Ascending aorta (tissue), 2 donors: ENCODE results near the gene FASTK. TPM values are rescaled to one million over a fixed set of nuclear protein-coding genes. Genes with fewer than 3 reads are reported as not detected.

Experiments
- DNase-seq, 2 donors: peaks; one replicate each; pipeline ENCODE4 v3.0.0-alpha.2; 2019; ENCODE audit warnings: low spot score in 2 of 2
- H3K27ac ChIP-seq, 2 donors: fragments of 200-600 bp; sonication (generic); one replicate each; pipeline ENCODE4 v1.5.1; 2016 to 2017; ENCODE audit warnings: mild to moderate bottlenecking in 1 of 2
- H3K27me3 ChIP-seq: fragments of 200-600 bp; sonication (generic); one replicate; pipeline ENCODE4 v1.5.1; 2017
- H3K36me3 ChIP-seq, 2 donors: fragments of 200-600 bp; sonication (generic); one replicate each; pipeline ENCODE4 v1.5.1; 2016
- H3K4me1 ChIP-seq, 2 donors: fragments of 200-600 bp; sonication (generic); one replicate each; pipeline ENCODE4 v1.5.1; 2016 to 2017; ENCODE audit warnings: mild to moderate bottlenecking in 1 of 2
- H3K4me3 ChIP-seq, 2 donors: fragments of 200-600 bp; sonication (generic); one replicate each; pipeline ENCODE4 v1.5.1; 2016 to 2017; ENCODE audit warnings: mild to moderate bottlenecking in 1 of 2
- H3K9me3 ChIP-seq, 2 donors: fragments of 200-600 bp; sonication (generic); one replicate each; pipeline ENCODE4 v1.5.1; 2016
- intact Hi-C: fragments of 100-400 bp; cut with DNase I; formaldehyde crosslinking; loops from one replicate; pipeline ENCODE4 v1.15.1; 2023
- total RNA-seq: library from RNA; depleted of rRNA; stranded (reverse); fragments of >200 nt; gene quantifications from one replicate; pipeline ENCODE4 v1.1.0, GENCODE V29; 2016
- TF ChIP-seq, protein P1 (sequence below), 3 experiments: fragments of 200-600 bp in 2 of 3; fragments of 450-650 bp in 1 of 3; sonication (generic) in 2 of 3; IDR thresholded peaks; one replicate each; pipeline ENCODE4 v1.5.1; 2016 to 2019; ENCODE audit warnings: antibody characterized with exemption in 3 of 3, mild to moderate bottlenecking in 1 of 3, moderate library complexity in 1 of 3

Gene FASTK
- total RNA-seq, 1 donor from 2014 or later: 121 TPM

DNA sequence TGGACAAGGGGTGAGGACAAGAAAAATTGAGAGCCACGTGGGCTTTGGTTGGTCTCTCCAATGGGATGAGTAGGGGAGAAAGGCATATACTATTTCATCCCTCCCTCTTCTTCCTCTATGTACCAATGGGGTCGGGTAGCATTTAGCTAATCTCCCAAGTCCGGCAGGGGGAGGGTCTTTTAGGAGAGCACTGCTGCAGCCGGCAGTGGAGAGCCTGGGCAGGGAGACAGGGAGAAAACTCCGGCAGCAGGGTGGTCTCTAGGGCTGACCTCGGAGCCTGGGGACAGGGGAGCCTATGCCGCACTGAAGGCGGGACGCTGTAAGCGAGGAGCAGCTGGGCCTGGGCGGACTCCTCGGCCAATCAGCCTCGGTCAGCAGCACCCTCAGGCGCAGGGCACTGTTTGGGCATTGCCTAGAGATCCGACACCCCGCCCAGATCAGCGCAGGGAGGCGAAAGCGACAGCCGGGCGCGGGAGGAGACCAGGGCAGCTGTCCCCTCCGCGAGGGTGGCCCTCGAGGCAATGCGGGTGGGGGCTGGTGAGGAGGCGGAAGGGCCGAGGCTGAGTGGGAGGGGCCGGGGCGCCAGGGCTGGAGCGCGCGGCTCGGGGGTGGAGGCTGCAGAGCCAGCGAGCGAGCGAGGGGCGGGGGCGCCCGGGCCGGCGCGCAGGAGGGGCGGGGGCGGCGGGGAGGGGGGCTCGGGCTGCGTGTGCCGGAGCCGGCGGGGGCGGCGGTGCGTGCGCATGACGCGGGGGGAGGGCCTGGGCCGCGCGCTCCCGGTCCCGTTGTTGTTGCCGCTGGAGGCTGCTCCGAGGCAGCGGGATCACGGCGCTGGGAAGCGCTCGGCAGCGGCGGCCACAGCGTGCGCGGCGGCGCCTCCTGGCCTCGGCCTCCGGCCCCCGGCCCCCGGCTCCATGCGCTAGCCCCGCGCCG, 5.3 kb upstream of the FASTK start, which contains the start of gene AGAP3:
Gene AGAP3, plus strand, starts transcription at position 785 of the 930 bp plus-strand sequence. CDS start 267 bp downstream, outside the sequence.
- H3K36me3 ChIP-seq: no peaks in the 10 kb centered on the region
- H3K9me3 ChIP-seq: no peaks in the 10 kb centered on the region
- DNase-seq: peak; percentile 70 to 93
- H3K4me1 ChIP-seq: peaks cover 24 to 51% of the 10 kb centered on the region in 2 donors
- intact Hi-C loops: loop anchor here (10.0 kb wide), 2 partner anchors 669 to 1371 kb away; a partner anchor contains a TSS
- peak within 1 kb of the TSS; percentile 63 to 85 for H3K4me3 ChIP-seq
- no peaks in the 10 kb centered on the region for H3K27me3 ChIP-seq
- peak within 1 kb of the TSS; percentile 85 to 91 for H3K27ac ChIP-seq
- TF ChIP-seq, protein P1, sequence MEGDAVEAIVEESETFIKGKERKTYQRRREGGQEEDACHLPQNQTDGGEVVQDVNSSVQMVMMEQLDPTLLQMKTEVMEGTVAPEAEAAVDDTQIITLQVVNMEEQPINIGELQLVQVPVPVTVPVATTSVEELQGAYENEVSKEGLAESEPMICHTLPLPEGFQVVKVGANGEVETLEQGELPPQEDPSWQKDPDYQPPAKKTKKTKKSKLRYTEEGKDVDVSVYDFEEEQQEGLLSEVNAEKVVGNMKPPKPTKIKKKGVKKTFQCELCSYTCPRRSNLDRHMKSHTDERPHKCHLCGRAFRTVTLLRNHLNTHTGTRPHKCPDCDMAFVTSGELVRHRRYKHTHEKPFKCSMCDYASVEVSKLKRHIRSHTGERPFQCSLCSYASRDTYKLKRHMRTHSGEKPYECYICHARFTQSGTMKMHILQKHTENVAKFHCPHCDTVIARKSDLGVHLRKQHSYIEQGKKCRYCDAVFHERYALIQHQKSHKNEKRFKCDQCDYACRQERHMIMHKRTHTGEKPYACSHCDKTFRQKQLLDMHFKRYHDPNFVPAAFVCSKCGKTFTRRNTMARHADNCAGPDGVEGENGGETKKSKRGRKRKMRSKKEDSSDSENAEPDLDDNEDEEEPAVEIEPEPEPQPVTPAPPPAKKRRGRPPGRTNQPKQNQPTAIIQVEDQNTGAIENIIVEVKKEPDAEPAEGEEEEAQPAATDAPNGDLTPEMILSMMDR (IDR thresholded peaks at IDR 0.05): no peak

DNA sequence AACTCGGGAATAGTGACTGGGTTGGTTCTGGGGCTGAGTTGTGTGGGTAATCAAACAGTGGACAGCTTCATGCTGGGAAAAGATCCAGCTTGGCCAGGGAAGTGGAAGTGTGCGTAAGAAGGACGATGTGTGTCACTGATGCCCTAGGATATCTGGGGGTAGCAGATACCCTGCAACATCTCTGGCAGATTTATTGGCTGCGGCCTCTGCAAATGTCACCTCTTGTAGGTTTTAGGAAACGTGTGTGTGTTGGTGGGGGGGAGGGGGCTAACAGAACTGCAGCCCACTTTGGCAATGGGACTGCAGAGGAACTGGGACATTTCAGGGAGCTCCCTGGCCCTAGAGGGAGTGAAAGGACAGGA, 4.7 kb upstream of the FASTK start:
- Histone ChIP-seq H3K4me1 (peaks cover 24 to 51% of the 10 kb centered on the region in 2 donors), H3K36me3 (no peaks in the 10 kb centered on the region), H3K27ac (peak overlapping the region; percentile 85 to 91), H3K27me3 (no peaks in the 10 kb centered on the region), H3K4me3 (peak overlapping the region in 1 of 2 donors; percentile 85), H3K9me3 (no peaks in the 10 kb centered on the region)
- TF ChIP-seq, protein P1 (IDR thresholded peaks at IDR 0.05): no peak
- no peak for DNase-seq
- intact Hi-C loops: loop anchor here (10.0 kb wide), 2 partner anchors 669 to 1371 kb away; a partner anchor contains a TSS

DNA sequence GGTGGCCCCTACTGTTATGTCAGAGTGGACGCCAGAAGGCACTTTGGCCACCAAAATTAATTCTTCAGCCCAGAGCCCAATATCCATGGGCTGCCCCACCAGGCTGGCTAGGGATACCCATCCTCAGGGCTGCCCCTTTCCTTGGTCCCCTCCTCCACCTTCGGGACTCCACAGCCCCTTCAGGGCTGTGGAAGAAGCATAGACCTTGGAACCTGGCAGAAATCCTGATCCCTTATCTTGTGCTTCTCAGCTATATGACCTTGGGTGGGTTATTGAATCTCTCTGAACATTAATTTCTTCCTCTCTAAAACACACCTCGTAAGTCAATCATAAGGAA, 3.2 kb upstream of the FASTK start:
- Histone ChIP-seq H3K36me3 (peaks cover 0 to 3% of the 10 kb centered on the region in 2 donors), H3K4me1 (peaks cover 32 to 47% of the 10 kb centered on the region in 2 donors), H3K9me3 (no peaks in the 10 kb centered on the region), H3K4me3 (peak overlapping the region; percentile 75 to 87), H3K27me3 (no peaks in the 10 kb centered on the region), H3K27ac (peak overlapping the region; percentile 95 to 96)
- no peak for DNase-seq
- intact Hi-C loops: loop anchor here (5.0 to 10.0 kb wide), 3 partner anchors 164 to 1369 kb away; partner anchors contain the start of gene SMARCD3
- TF ChIP-seq, protein P1 (IDR thresholded peaks at IDR 0.05): no peak

DNA sequence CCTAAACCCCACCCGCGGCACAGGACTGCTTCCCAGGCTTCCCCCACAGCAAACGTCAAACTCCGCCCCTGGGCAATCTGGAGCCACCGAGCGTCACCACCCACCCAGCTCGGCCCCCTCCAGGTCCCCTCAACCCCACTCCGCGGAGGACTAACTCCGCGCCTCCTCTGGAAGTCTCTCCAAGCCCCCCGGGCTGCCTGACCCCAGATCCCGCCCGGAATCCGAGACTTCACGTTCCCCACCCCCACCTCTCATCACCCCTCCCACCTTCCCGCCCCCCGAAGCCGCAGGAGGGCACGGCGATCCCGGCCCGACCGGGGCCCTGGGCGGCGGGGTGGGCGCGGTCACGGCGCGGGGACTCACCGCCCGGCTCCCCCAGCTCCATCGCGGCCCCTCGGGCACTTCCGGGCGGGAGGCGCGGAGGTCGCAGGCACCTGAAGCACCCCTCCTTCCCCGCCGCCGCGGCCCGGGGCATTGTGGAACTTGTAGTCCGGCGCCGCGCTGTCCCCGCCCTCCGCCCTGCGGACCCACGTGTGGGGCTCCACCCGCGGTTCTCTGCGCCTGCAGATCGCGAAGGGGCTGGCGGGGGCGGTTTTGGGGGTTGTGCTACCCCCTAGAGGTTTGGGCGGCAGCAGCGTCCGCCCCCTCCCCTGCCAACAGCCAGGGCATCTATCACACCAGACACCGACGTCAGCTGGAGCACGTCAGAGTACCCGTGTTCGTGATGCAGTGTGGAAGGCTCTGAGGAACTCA, 2.6 kb upstream of the FASTK start, which contains the start of gene TMUB1:
Gene TMUB1, minus strand, starts transcription at position 423 of the 753 bp plus-strand sequence. CDS start 930 bp downstream, outside the sequence.
- peaks cover 0 to 3% of the 10 kb centered on the region in 2 donors for H3K36me3 ChIP-seq
- H3K27me3 ChIP-seq: no peaks in the 10 kb centered on the region
- H3K27ac ChIP-seq: peak within 1 kb of the TSS; percentile 95 to 96
- peak; percentile 42 to 93 for DNase-seq
- H3K4me1 ChIP-seq: peaks cover 32 to 44% of the 10 kb centered on the region in 2 donors
- TF ChIP-seq, protein P1 (IDR thresholded peaks at IDR 0.05): no peak
- intact Hi-C loops: loop anchor here (5.0 to 10.0 kb wide), 3 partner anchors 164 to 1368 kb away; partner anchors contain the start of gene SMARCD3
- H3K9me3 ChIP-seq: no peaks in the 10 kb centered on the region
- H3K4me3 ChIP-seq: peak within 1 kb of the TSS; percentile 75 to 87
